Measurements from ENCODE around the gene EXOC2.

The EXOC2 gene

DNA sequence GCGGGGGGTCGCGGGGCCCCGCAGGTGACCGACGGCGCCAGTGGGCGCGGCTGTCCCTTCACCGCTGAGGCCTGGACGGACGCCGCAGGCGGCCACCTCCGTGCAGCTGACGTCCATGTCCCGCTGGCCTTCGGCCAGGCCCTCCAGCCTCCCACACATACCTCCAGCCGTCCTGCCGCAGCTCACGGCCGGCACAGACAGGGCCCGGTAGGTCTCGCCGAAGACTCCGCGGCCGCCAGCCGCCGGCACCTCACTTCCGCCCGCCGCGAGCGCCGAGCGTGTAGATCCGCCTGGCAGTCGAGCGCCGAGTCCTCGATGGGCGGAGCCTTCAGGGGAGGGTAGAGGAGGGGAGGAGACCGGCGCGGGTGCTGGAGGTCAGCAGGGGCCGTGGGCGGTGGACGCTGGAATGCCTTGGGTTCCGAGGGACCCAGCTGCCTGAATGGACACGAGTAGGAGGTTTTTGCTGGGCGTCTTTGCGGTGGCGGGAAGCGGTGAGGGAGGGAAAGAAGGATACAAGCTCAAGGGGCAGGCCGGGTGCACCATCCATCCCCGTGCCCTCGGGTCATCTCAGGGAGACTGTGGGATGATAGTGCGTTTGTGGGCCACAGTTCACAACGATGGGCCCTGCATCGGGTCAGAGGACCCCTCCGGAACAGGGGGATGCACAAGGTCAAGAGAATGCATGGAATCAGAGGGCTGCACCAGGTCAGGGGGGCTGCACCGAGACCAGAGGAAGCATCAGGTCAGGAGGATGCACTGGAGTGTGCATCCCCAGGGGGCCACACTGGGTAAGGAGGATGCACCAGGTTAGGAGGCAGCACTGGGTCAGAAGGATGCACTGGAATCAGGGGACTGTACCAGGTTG lies at the start of gene EXOC2:
TSS of gene EXOC2 (minus strand) at position 282 of the 865 bp plus-strand sequence. CDS start 55,321 bp downstream, outside the sequence.
- peak; percentile 65 to 74 for DNase-seq (ENCODE audit: low read depth in 1 of 2, low spot score in 1 of 2)

DNA sequence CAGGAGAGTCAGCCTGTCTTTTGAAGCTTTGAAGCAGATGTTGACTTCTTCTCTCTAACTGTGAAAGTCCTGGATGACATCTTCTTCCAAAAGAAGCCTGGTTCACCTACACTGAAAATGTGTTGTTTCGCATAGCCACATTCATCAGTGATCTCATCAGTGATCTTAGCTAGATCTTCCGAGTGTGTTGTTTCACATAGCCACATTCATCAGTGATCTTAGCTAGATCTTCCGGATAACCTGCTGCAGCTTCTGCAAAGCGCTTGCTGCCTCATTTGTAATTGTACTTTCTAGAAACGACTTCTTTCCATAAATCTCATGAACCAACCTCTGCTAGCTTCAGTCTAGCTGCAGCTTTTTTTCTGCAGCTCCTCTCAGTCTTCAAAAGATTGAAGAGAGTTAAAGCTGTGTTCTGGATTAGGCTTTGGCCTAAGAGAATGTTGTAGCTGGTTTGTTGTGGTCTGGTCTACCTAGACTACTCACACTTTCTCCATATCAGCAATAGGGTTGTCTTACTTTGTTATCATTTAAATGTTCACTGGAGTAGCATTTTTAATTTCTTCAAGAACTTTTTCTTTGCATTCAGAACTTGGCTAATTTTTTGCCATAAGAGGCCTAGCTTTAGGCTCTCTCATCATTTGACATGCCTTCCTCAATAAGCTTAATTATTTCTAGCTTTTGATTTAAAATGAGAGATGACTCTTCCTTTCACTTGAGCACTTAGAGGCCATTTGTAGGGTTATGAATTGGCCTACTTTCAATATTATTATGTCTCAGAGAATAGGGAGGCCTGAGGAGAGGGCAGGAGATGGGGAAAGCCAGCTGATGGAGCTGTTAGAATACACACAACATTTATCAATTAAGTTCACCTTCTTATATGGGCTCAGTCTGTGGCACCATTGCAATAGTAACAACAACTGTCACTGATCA lies 48.7 kb upstream of the EXOC2 start:
- DNase-seq (ENCODE audit: low read depth in 1 of 2, low spot score in 1 of 2): no peak

DNA sequence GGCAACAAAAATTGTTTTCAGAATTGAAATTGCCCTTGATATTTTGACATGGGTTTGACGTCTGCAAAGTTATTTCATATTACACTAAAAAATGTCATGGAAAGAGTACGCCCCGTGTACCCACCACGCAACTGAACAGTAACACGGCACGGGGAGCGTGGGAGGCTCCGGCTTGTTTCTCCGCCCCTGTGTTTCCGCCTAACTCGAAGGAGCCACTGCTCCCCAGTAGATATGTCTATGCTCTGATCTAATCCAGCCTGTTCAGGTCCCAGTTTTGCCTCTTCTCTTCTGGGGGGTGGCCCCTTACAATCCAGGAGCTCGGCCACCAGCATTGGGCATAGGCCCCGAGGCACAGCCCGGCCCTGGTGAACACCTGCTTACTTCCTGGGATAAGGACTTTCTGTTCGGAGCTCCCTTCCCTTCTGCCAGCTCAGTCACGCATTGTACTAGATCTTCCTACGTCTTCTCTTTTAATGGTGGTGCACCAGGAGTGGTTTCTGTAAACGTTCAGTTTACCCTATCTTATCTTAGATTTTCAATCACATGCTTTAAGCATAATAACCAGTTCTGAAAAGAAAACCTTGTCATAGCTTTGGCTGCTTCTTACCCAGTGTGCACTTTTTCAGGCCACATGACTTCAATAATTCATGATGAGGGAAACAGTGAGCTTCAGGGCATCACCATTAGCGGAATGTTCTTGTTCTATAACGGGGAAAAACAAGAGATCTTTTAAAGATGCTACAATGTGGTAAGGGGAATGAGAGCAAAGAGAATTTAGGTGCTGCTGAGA lies 43.9 kb upstream of the EXOC2 start:
- DNase-seq (ENCODE audit: low read depth in 1 of 2, low spot score in 1 of 2): no peak

GRCh38 chr6:733431-734219 lies 40.7 kb upstream of the EXOC2 start:
- no peak for DNase-seq (ENCODE audit: low read depth in 1 of 2, low spot score in 1 of 2)

DNA sequence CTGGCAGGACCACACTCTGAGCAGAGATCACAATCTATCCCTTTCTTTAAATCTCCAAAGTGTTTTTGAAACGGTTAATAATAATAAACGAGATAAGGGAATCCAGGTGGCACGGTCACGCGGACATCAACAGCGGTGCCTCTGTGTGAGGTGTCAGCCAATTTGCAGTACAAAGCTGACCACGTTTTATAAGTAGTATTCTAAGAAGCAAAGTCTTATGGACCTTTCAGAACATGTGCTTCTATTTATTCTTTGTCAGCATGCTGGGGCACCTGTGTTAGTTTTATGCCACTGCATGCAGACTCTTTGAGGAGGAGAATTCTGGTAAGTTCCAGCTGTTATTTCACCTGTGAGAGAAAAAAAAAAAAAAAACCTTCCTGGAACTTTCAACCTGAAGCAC lies 39.0 kb upstream of the EXOC2 start:
- DNase-seq (ENCODE audit: low read depth in 1 of 2, low spot score in 1 of 2): no peak

DNA sequence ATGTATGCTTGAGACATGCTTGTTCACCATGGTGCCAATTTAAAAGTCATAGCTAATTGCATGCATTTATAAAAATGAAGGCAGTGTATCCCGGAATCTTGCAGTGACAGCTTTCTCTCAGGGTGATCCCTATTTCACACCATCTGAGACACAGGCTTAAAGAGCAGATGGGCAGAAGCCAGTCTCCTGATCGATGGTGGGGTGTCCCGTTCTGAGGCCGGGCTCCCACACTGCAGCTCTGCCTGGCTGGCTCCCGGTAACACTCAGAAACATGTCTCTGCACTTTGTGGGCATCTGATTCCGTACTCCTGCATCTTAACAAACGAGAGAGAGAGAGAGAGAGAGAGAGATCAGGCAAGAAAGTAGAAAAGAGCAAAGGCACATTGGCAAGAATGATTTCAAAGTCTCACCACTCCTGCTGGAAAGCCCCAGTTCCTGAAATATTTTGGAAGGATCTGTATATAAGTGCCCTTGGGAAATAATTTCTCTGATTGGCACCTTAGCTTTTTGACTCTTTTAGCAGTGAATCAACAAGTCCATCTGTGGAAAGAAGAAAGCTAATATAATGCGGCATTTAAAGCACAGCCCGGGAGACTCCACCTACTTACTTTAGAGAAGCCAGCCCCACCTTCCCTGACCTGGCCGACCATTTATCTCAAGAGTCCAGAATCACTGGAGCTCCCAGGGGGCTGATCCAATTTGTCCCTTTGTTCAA lies 36.8 kb upstream of the EXOC2 start:
- no peak for DNase-seq (ENCODE audit: low read depth in 1 of 2, low spot score in 1 of 2)

DNA sequence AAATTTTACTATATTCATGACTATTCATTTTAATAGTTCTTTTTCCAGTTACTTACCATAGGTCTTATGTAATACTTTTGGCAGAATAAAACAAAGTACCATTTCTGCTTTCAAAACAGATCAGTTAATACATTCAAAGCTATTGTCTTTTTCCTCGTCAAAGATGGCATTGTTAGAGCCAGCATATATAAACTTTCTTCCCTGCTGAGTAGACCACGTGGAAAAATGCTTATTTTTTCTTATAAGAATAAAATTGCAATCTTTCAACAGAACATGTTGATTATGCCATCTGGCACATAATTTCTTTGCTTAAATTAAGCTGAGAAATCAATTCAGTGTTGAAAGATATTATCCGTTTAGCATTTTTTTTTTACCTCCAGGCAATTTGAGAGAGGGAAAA lies 34.9 kb upstream of the EXOC2 start:
- no peak for DNase-seq (ENCODE audit: low read depth in 1 of 2, low spot score in 1 of 2)

GRCh38 chr6:723540-723939 lies 30.6 kb upstream of the EXOC2 start:
- DNase-seq (ENCODE audit: low read depth in 1 of 2, low spot score in 1 of 2): no peak

DNA sequence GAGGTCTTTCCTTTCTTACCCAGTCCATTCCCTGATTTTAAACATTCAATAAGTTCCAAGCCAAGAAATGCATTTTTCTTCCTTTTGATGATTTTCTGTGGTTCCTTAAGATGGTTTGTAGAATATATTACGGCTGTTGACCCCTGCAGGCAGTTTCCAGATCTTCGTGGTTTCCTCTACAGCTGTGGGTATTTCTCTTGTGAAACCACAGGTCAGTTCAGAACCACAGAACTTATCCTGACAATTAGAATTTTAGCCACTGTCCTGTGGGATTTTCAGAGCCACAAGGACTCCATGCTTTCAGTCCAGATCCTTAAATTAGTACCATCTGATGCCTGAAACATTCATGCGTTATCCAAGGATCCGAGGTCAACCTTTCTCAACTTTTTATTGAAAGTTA lies 29.7 kb upstream of the EXOC2 start:
- no peak for DNase-seq (ENCODE audit: low read depth in 1 of 2, low spot score in 1 of 2)

- DNase-seq (ENCODE audit: low read depth in 1 of 2, low spot score in 1 of 2): peak; percentile 53 to 58
Observed at GRCh38 chr6:722077-722524, 29.2 kb upstream of the EXOC2 start.

GRCh38 chr6:718345-718744 lies 25.4 kb upstream of the EXOC2 start:
- no peak for DNase-seq (ENCODE audit: low read depth in 1 of 2, low spot score in 1 of 2)

- no peak for DNase-seq (ENCODE audit: low read depth in 1 of 2, low spot score in 1 of 2)
Observed at GRCh38 chr6:717135-717534, 24.2 kb upstream of the EXOC2 start.

DNA sequence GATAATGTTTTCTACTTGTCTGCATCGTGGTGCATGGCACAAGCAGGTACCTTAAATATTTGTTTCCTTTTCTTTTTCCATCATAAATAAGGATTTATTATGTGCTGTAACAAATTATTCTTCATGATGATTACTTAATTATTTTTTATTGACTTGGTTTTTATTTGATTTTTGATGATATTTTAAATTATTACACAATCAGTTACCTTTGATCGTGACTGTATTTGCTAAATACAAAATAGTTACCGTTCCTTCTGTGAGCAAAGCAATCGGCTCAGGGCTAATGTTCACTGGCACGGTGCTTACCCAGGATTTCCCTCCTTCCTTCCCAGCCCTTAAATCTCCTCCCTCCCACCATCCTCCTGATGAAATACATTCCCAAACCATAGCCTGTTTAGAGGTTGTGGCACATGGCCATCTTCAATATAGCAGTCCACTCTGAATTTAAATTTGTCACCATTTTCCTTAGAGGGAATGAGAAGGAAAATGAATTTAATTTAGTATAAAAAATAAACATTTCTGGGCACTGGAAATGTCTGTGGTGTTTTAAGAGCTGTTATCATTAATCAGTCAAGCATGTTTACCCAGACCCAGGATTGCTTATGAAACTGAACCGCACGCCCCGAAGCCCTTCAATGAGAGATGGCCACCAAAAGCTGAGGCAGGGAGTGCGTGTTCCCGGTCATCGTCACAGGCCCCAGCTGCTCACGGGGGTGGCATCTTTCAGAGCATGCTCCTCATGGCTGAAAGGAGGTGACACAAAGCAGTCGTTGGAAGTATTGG lies 23.0 kb upstream of the EXOC2 start:
- DNase-seq (ENCODE audit: low read depth in 1 of 2, low spot score in 1 of 2): no peak

- no peak for DNase-seq (ENCODE audit: low read depth in 1 of 2, low spot score in 1 of 2)
Observed at GRCh38 chr6:714100-714499, 21.2 kb upstream of the EXOC2 start.

GRCh38 chr6:713351-713750 lies 20.4 kb upstream of the EXOC2 start:
- no peak for DNase-seq (ENCODE audit: low read depth in 1 of 2, low spot score in 1 of 2)

DNA sequence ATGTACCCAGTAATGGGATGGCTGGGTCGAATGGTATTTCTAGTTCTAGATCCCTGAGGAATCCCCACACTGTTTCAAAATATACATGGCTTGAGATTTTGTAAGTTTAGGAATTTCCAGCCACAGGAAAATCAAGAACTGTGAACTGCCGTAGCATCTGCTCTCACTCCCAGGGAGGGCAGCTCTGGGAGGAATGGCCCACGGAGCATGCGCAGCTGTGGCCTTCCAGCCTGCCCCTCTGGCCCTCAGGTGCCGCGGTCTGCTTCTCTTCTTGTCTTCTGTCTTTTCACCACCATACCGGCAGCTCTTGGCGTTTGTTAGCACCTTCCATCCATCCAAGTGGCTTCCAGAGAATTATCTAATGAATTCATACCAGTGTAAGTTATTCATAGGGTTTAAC lies 19.9 kb upstream of the EXOC2 start:
- no peak for DNase-seq (ENCODE audit: low read depth in 1 of 2, low spot score in 1 of 2)

GRCh38 chr6:711925-712324 lies 19.0 kb upstream of the EXOC2 start:
- DNase-seq (ENCODE audit: low read depth in 1 of 2, low spot score in 1 of 2): no peak

DNA sequence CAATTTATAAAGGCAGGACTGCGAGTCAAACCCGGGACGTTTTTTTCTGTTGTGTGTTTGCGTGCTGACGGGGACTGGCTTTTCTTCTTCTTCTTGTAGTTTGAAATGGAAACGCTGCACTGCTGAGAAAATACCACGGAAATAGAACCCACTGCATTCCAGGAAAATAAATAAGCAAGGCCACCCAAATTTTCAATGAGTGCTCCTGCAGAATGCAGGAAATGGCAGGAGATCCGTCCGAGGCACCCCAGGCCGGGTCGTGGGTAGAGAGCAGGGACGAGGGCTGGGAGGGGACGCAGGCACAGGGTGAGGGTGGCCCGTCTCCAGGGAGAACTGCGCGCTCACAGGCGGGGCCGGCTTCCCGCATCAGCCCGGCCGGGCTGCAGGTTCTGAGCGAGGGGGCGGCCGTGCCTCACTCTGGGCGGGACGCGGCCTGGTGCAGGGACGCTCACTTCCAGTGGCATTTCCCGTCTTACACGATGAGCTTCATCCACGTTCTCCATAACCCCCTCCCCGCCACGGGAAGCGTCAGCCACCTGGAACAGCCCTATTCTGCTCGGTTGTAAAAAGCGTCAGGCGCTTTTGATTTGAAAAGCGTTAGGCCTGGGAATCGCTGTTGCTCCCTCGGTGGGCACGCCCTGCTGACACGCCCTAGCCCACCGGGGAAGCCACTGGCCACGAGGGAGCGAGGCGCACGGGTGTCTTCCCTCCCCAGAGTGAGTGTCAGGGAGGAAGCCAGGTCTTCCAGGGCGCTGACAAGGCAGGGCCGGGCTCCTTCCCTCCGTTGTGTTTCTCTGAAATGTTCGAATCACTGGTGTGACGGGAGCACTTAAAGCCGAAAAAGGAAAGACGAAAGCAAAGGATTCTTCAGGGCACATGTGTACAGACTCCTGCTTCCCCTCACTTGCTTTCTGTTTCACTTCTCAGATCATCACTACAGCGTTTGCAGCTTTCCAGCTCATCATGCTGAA lies 17.9 kb upstream of the EXOC2 start:
- peak; percentile 15 to 20 for DNase-seq (ENCODE audit: low read depth in 1 of 2, low spot score in 1 of 2)

Measured in activated T-helper 1 cell treated with anti-CD3 and anti-CD28 coated beads, Interleukin-2, amount 50 U/mL, for 16 hours (primary cell).